Central memory CD4-positive, alpha-beta T cell (primary cell): Measurements from ENCODE around the gene CDK4.
A peak's percentile ranks its signal among the peaks of the same experiment; 100 is the strongest.

Experiments used
- DNase-seq: peaks from one replicate; pipeline ENCODE4 v3.0.0; 2022

CDK4 gene

GRCh38 chr12:57771873-57772428 is 19.8 kb upstream of the CDK4 start, which contains the start of gene METTL1:
Gene METTL1 (minus strand): TSS chr12:57772105. CDS start chr12:57772083, 22 bp downstream.
- peak; percentile 90 for DNase-seq

GRCh38 chr12:57771236-57771872 is 19.2 kb upstream of the CDK4 start:
- no peak for DNase-seq

- DNase-seq = no peak
Observed at GRCh38 chr12:57770734-57771133, 18.6 kb upstream of the CDK4 start.

DNA sequence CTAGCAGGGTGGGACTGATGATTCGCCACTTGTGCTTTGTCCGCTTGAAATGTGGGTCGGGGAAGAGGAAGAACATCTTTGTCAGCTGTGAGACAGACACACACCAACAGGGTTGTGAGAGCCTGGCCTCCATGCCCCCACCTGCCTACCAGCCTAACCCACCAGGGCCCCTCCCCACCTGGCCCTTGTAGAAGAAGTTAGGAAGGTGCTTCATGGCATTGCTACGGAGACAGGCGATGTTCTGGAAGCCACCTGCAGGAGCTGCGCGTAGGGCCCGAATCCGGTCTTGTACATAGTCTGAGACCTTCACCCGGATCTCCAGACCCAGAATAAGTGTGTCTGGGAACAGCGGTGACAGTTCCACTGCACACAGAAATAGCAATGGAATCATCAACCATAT is 17.5 kb upstream of the CDK4 start:
- no peak for DNase-seq

DNA sequence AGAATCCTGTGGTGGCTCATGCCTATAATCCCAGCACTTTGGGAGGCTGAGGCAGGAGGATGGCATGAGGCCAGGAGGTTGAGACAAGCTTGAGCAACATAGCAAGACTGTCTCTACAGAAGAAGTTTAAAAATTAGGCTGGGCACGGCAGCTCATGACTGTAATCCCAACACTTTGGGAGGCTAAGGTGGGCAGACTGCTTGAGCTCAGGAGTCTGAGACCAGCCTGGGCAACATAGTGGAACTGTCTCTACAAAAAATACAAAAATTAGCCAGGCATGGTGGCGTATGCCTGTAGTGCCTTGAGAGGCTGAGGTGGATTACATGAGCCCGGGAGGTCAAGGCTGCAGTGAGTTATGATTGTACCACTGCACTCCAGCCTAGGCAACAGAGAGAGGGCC is 15.8 kb upstream of the CDK4 start:
- DNase-seq = no peak

- DNase-seq = no peak
Observed at GRCh38 chr12:57767305-57767698, 15.2 kb upstream of the CDK4 start.

GRCh38 chr12:57766464-57767304 is 14.6 kb upstream of the CDK4 start, which contains the start of gene CYP27B1:
Gene CYP27B1 (minus strand): TSS chr12:57767078. CDS start chr12:57767041, 37 bp downstream.
- DNase-seq = no peak

GRCh38 chr12:57765698-57766463 is 13.8 kb upstream of the CDK4 start:
- DNase-seq = no peak

DNA sequence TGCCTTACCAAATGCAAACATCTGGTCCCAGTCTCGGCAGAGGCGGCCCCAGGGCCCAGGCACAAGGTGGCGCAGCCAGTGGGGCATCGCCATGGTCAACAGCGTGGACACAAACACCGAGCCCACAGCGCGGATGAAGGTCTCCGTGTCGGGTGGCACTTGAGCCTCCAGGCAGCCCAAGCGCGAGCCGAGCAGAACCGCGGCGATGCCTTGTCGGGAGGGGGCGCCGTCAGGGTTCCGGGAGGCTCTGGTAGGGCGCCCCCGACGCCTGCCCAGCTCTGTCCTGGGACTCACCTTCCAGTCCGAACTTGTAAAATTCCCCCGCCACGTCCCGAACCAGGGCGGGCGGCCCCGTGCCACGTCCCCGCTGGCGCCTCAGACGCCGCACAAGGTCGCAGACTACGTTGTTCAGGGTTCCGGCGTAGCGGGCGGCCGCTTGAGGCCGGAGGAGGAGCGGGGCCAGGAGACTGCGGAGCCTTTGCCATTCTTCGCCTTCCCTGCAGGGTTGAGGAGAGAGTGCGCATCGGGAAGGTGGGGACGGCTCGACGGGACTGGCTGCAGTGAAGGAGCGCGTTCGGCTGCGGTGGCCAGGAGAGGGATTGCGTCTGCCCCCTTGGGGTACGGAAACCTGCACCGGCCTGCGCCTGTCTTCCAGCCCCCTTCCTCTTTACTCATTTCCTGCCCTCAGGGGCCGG is 13.0 kb upstream of the CDK4 start:
- no peak for DNase-seq

- DNase-seq = no peak
Observed at GRCh38 chr12:57764662-57765002, 12.5 kb upstream of the CDK4 start.

GRCh38 chr12:57763881-57764661 is 12.0 kb upstream of the CDK4 start:
- no peak for DNase-seq

- no peak for DNase-seq
Observed at GRCh38 chr12:57762463-57762862, 10.4 kb upstream of the CDK4 start.

DNA sequence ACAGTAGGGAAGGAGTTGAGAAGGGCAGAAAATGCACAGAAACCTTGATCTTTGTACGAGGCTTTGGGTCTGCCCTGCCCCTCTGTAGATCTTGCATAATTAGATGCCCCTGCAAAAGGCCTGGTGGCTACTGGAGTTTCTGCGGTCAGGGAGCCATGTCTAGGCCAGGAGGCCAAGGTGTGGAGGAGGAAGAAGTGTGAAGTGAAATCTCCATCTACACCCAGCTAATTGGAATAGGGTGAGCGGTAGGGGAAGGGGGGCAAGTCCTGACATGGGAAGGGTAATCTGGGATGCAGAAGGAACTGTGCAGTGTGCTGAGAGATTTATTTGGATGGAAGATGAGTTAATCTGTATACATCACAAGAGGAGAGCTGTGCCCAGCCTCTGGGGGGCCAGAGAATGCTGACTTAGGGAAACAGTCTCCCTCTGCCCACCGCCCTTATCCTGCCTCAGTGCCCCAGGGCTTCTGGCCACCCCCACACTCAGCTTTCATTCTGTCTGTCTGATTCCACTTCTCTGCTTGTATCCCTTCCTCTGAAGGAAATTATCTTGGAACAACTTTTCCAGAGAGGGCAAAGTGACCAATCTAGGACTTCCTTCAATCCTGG is 9.4 kb upstream of the CDK4 start:
- DNase-seq = no peak

- DNase-seq = no peak
Observed at GRCh38 chr12:57760347-57760982, 8.4 kb upstream of the CDK4 start.

DNA sequence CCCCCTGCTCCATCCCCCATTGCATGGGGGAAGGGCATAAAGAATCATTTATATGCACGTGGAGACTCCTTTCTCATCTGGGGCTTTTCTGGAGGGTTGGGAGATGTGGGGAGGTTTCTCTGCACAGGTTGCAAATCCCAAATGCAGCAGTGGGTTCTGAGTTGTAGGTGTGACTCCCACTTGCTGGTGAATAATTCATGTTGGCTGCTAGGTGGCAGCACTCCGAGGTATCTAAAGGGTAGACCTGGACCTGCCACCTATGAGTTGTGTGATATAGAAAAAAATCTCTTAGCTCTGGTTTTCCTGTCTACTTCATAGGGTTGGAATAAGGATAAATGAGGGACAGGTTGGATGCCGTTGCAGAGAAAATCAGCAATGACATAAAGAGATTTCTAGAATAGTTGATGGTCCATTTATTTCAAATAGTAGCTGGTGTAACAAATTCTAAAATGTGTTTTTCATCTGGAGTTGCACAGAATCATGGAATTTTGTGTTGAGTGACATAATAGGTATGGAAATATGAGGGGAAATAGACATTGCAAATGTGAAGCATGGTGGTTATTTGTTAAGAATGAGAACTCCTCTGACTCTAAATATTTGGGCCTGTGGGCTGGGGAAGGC is 7.4 kb upstream of the CDK4 start:
- DNase-seq = peak; percentile 47

DNA sequence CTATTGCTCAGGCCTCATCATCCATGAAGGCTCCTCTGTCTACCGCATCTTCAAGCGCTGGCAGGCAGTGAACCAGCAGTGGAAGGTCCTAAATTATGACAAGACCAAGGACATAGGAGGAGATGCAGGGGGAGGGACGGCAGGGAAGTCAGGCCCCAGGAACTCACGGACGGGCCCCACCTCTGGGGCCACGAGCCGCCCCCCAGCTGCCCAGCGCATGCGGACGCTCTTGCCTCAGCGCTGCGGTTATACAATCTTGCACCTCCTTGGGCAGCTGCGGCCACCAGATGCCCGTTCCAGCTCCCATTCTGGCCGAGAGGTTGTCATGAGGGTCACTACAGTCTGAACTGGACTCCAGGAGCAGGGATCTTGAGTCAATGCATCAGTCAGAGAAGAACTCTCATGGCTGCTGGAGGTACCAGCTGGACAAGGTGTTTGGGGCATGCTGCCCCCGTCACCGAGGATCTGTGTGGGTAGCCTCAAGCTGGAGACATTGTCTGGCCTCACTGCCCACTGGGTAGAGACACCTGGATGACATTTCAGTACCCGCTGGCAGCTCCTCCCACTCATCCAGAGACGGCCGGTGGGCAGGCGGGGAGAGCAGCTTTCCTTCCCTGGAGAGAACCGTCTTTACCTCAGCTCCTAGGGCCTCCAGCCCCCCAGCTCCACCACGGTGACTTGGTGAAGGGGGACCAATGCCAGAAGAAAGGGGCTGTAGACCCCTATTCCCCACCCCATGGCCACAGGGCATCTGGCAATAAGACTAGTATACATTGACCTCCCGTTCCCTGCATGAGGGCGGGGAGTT is 6.6 kb upstream of the CDK4 start:
- no peak for DNase-seq

GRCh38 chr12:57757771-57758170 is 5.7 kb upstream of the CDK4 start:
- no peak for DNase-seq

DNA sequence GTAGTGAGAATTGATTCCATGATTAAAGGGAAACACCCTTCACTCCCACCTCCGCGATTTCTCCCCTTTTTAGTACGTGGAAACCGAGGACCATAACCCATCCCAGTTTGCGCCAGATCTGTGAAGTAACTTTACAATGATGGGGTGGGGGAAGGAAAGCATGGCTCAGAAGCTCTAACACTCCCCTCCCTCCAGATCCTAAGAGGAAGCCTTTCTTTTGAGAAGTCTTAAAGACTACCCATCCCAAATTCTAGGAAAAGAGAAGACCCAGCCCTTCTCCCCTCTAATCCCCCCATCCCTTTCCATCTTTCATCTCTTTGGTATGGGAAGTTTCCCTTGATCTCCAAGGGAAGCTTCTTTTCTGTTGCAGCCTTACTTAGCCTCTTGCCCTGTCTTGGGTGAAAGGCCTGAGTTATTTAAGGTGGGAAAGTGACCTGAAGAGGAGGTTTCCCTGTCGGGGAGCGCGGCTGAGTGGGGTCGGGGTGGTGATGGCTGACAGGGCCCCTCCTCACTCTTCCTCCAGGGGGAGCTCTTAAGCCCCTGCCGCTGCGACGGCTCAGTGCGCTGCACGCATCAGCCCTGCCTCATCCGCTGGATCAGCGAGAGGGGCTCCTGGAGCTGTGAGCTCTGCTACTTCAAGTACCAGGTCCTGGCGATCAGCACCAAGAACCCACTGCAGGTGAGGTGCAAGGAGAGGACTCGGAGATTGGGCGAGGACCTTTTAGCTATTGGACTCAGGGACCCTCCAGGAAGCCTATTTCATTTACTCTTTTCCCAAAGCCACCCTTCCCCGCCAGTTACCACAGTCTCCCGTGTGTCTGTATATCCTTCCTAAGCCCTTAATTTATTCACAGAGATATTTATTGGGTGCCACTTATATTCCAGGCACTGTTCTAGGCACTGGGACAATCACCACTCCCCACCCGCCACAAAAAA is 4.6 kb upstream of the CDK4 start:
- DNase-seq = peak; percentile 66
